Loucy (cell line): Measurements from ENCODE around the gene LCT.

Experiments
- H2AFZ ChIP-seq: fragments of 200-600 bp; sonication (generic); 2 replicates; pipeline ENCODE4 v1.6.0; 2016; ENCODE audit warnings: antibody characterized with exemption, mild to moderate bottlenecking, low read length, moderate library complexity
- H3F3A ChIP-seq: fragments of 200-600 bp; 2 replicates; pipeline ENCODE4 v1.6.0; 2016; ENCODE audit warnings: antibody characterized with exemption, low read depth, mild to moderate bottlenecking
- H3K27me3 ChIP-seq: fragments of 200-600 bp; sonication (generic); 2 replicates; pipeline ENCODE4 v1.6.1; 2014; ENCODE audit warnings: low read length, mild to moderate bottlenecking; ENCODE audit not compliant: insufficient read depth, poor library complexity, severe bottlenecking
- H3K36me3 ChIP-seq: fragments of 200-600 bp; sonication (generic); 2 replicates; pipeline ENCODE4 v1.6.1; 2016; ENCODE audit warnings: low read length; ENCODE audit not compliant: insufficient read depth
- H3K4me1 ChIP-seq: fragments of 200-600 bp; sonication (generic); 2 replicates; pipeline ENCODE4 v1.5.1; 2014; ENCODE audit warnings: low read length, mild to moderate bottlenecking; ENCODE audit not compliant: insufficient read depth, poor library complexity, severe bottlenecking
- H3K4me2 ChIP-seq: fragments of 200-600 bp; sonication (generic); 2 replicates; pipeline ENCODE4 v1.6.0; 2014; ENCODE audit warnings: antibody characterized with exemption, low read length, low read depth, mild to moderate bottlenecking; ENCODE audit not compliant: poor library complexity, severe bottlenecking
- H3K4me3 ChIP-seq: fragments of 200-600 bp; sonication (generic); 2 replicates; pipeline ENCODE4 v1.5.1; 2014; ENCODE audit warnings: low read length, mild to moderate bottlenecking, mixed read lengths; ENCODE audit not compliant: poor library complexity, severe bottlenecking
- H3K79me2 ChIP-seq: fragments of 200-600 bp; sonication (generic); 2 replicates; pipeline ENCODE4 v1.6.1; 2014; ENCODE audit warnings: low read length; ENCODE audit not compliant: insufficient read depth
- H3K9ac ChIP-seq: fragments of 200-600 bp; sonication (generic); 2 replicates; pipeline ENCODE4 v1.6.0; 2014; ENCODE audit warnings: mild to moderate bottlenecking, low read depth, low read length, moderate library complexity; ENCODE audit not compliant: poor library complexity, severe bottlenecking
- H3K9me2 ChIP-seq: fragments of 200-600 bp; sonication (generic); replicated peaks from 2 replicates; pipeline ENCODE4 v1.6.1; 2016; ENCODE audit warnings: low read depth, low read length, mixed read lengths
- H3K9me3 ChIP-seq: fragments of 200-600 bp; sonication (generic); 2 replicates; pipeline ENCODE4 v1.6.1; 2014; ENCODE audit warnings: mild to moderate bottlenecking, antibody characterized with exemption, low read length, low read depth; ENCODE audit not compliant: insufficient read depth
- H4K20me1 ChIP-seq: fragments of 200-600 bp; sonication (generic); 2 replicates; pipeline ENCODE4 v1.6.0; 2014; ENCODE audit warnings: antibody characterized with exemption, low read length, mild to moderate bottlenecking; ENCODE audit not compliant: insufficient read depth, poor library complexity, severe bottlenecking
- EZH2phosphoT487 ChIP-seq: fragments of 200-600 bp; IDR thresholded peaks from 2 replicates; pipeline ENCODE4 v1.6.1; 2018; ENCODE audit warnings: antibody characterized with exemption, mild to moderate bottlenecking, moderate library complexity, borderline replicate concordance
- TF ChIP-seq, protein P1 (sequence below): fragments of 200-600 bp; sonication (generic); conservative IDR thresholded peaks from 2 replicates; pipeline ENCODE4 v1.5.1; 2014; ENCODE audit warnings: mild to moderate bottlenecking, antibody characterized with exemption, low read length

The LCT gene

DNA sequence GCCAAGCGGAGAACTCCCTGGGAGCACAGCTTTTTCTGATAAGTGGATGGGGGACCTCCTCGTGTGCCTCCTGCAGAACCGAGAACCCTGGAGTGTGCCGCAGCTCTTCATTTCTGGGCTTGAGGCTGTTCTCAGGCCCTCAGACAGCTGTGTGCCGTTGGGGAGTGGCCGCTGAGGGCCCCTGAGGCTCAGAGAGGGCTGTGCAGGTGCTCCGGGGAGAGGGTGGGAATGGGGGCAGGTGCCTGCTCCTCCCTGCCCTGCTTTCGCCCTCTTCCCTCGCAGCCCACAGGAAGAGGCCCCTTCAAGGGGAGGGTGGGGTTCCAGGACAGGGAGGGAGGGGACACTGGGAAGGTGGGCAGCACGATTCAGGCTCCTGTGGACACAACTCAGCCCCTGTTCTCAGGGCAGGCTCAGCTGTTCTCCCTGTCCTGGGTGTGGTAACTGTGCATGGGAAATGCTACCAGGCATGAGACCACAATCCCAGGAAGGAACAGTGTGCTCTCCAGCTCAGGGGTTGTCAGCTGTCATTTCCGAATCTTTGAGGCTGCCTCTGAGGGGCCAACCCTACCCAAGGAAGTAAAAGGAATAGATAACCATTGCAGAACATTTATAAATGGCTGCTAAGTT is 11.3 kb downstream of the LCT start:
- no peaks in the 10 kb centered on the region for H3K36me3 ChIP-seq
- no peaks in the 10 kb centered on the region for H3K9me2 ChIP-seq
- no peaks in the 10 kb centered on the region for H3K27me3 ChIP-seq
- peaks cover 23% of the 10 kb centered on the region for H3K4me1 ChIP-seq
- 0 out of 2 replicates have a peak, but pooled peaks cover under 1% of the 10 kb centered on the region for H3F3A ChIP-seq
- H3K4me3 ChIP-seq, result no peak overlapping the region
- no peak for TF ChIP-seq EZH2phosphoT487
- TF ChIP-seq, protein P1, sequence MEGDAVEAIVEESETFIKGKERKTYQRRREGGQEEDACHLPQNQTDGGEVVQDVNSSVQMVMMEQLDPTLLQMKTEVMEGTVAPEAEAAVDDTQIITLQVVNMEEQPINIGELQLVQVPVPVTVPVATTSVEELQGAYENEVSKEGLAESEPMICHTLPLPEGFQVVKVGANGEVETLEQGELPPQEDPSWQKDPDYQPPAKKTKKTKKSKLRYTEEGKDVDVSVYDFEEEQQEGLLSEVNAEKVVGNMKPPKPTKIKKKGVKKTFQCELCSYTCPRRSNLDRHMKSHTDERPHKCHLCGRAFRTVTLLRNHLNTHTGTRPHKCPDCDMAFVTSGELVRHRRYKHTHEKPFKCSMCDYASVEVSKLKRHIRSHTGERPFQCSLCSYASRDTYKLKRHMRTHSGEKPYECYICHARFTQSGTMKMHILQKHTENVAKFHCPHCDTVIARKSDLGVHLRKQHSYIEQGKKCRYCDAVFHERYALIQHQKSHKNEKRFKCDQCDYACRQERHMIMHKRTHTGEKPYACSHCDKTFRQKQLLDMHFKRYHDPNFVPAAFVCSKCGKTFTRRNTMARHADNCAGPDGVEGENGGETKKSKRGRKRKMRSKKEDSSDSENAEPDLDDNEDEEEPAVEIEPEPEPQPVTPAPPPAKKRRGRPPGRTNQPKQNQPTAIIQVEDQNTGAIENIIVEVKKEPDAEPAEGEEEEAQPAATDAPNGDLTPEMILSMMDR, result no peak
- H4K20me1 ChIP-seq, result no peaks in the 10 kb centered on the region
- H2AFZ ChIP-seq, result no peak overlapping the region
- H3K9ac ChIP-seq, result no peak overlapping the region
- H3K4me2 ChIP-seq, result peak overlapping the region; percentile 1
- H3K9me3 ChIP-seq, result peaks cover 15% of the 10 kb centered on the region; the same call in 1 of the 2 replicates
- peaks cover 13% of the 10 kb centered on the region; the same call in 1 of the 2 replicates for H3K79me2 ChIP-seq

DNA sequence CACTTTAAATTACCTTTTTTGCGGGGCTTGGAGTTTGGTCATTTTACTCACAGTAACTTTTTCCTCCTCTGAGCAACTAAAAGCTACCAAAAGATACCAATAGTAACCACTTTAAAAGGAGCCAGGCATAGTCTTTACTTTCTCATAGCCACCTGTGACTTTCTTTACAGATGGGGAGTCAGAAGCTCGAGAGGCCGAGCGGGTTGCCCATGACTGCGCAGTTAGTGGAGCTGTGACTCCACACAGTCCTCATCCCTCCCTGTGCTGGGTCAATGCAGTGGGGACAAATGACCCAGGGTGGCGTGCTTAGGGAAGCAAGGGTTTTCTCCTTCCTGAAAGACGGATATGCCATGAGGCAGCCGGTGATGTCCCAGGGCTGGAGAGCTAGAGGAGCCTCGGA is 11.9 kb downstream of the LCT start:
- H3K9me2 ChIP-seq, result no peaks in the 10 kb centered on the region
- no peaks in the 10 kb centered on the region for H4K20me1 ChIP-seq
- no peak overlapping the region for H2AFZ ChIP-seq
- no peaks in the 10 kb centered on the region for H3K27me3 ChIP-seq
- no peak overlapping the region for H3K9ac ChIP-seq
- H3K9me3 ChIP-seq, result peaks cover 15% of the 10 kb centered on the region; the same call in 1 of the 2 replicates
- H3K4me3 ChIP-seq, result no peak overlapping the region
- H3K36me3 ChIP-seq, result no peaks in the 10 kb centered on the region
- no peak for TF ChIP-seq EZH2phosphoT487
- TF ChIP-seq, protein P1, result no peak
- H3K4me1 ChIP-seq, result peaks cover 27% of the 10 kb centered on the region
- no peak overlapping the region for H3K4me2 ChIP-seq
- H3F3A ChIP-seq, result 0 out of 2 replicates have a peak, but pooled peaks cover 5% of the 10 kb centered on the region
- H3K79me2 ChIP-seq, result peaks cover 13% of the 10 kb centered on the region; the same call in 1 of the 2 replicates

DNA sequence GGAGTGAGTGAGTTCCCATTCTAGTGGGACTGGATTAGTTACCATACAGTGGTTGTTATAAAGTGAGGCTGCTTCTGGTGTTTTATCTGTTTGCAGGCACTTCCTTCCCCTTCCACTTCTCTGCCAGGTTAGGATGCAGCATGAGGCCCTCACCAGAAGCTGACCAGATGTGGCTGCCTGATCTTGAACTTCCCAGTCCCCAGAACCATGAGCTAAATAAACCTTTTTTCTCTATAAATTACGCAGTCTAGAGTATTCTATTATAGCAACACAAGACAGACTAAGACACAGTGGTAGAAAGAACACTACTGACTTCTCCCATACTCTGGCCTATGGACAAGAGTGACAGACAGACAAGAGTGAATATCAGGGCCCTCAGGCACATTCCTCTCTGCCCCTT is 14.1 kb downstream of the LCT start:
- Histone ChIP-seq H3K79me2 (peaks cover 13% of the 10 kb centered on the region; the same call in 1 of the 2 replicates), H2AFZ (no peak overlapping the region), H3K36me3 (no peaks in the 10 kb centered on the region), H3K4me2 (no peak overlapping the region), H3K9me2 (no peaks in the 10 kb centered on the region), H3K9me3 (peaks cover 15% of the 10 kb centered on the region; the same call in 1 of the 2 replicates), H3F3A (0 out of 2 replicates have a peak, but pooled peaks cover 6% of the 10 kb centered on the region), H3K4me3 (no peak overlapping the region), H4K20me1 (no peaks in the 10 kb centered on the region), H3K4me1 (peaks cover 34% of the 10 kb centered on the region), H3K27me3 (no peaks in the 10 kb centered on the region), H3K9ac (no peak overlapping the region)
- TF ChIP-seq, protein P1, result no peak
- no peak for TF ChIP-seq EZH2phosphoT487
